ENCODE data around the gene ABCG8. TPM values are rescaled to one million over a fixed set of nuclear protein-coding genes. Genes with fewer than 3 reads are reported as not detected.

Gene ABCG8
- total RNA-seq, 2 donors from 2014 or later, result not detected

- no peak for DNase-seq
- Mint-ChIP-seq H3K9me3 (no peaks in the 10 kb centered on the region), H3K27me3 (ENCODE audit: insufficient read depth) (no peaks in the 10 kb centered on the region), H3K4me3 (no peak overlapping the region), H3K36me3 (ENCODE audit: low read depth) (peaks cover 9% of the 10 kb centered on the region), H3K4me1 (peaks cover 29% of the 10 kb centered on the region), H3K27ac (no peak overlapping the region)
- no peaks in the 10 kb centered on the region for H3K4me1 ChIP-seq (ENCODE audit: control insufficient read depth, insufficient read depth, low read length)
- H3K4me3 ChIP-seq (ENCODE audit: low read length), result no peak overlapping the region
- no peaks in the 10 kb centered on the region for H3K27me3 ChIP-seq (ENCODE audit: control insufficient read depth, insufficient read depth, low read length, poor library complexity, severe bottlenecking)
- no peak overlapping the region for H3K9ac ChIP-seq (ENCODE audit: extremely low read depth, low read length, poor library complexity, severe bottlenecking)
- no peaks in the 10 kb centered on the region for H3K9me3 ChIP-seq (ENCODE audit: control insufficient read depth, low read length)
- peaks cover 4% of the 10 kb centered on the region for H3K36me3 ChIP-seq (ENCODE audit: control insufficient read depth, insufficient read depth, low read length)
- WGBS, 2 experiments (ENCODE audit: insufficient coverage in 1 of 2, insufficient read length in 1 of 2), result 88% methylated on average over 1 of the region's 1 CpG; no CpG with 5 or more reads in 1 of the 2 experiments
- TF ChIP-seq CTCF (conservative IDR thresholded peaks at IDR 0.05), result no peak
- no peak overlapping the region for H3K27ac ChIP-seq (ENCODE audit: low read depth, low read length)
Observed at GRCh38 chr2:43803113-43803512, 35.7 kb upstream of the ABCG8 start.

- DNase-seq, result no peak
- TF ChIP-seq CTCF (conservative IDR thresholded peaks at IDR 0.05), result no peak
- H3K36me3 Mint-ChIP-seq (ENCODE audit: low read depth), result peaks cover 9% of the 10 kb centered on the region
- WGBS, 2 experiments (ENCODE audit: insufficient coverage in 1 of 2, insufficient read length in 1 of 2), result 80 to 86% methylated on average over 1 to 2 of the region's 2 CpGs
- Histone ChIP-seq H3K27ac (ENCODE audit: low read depth, low read length) (no peak overlapping the region), H3K9ac (ENCODE audit: extremely low read depth, low read length, poor library complexity, severe bottlenecking) (no peak overlapping the region), H3K4me3 (ENCODE audit: low read length) (no peak overlapping the region), H3K36me3 (ENCODE audit: control insufficient read depth, insufficient read depth, low read length) (peaks cover 4% of the 10 kb centered on the region), H3K27me3 (ENCODE audit: control insufficient read depth, insufficient read depth, low read length, poor library complexity, severe bottlenecking) (no peaks in the 10 kb centered on the region), H3K9me3 (ENCODE audit: control insufficient read depth, low read length) (no peaks in the 10 kb centered on the region), H3K4me1 (ENCODE audit: control insufficient read depth, insufficient read depth, low read length) (no peaks in the 10 kb centered on the region)
- no peak overlapping the region for H3K27ac Mint-ChIP-seq
- H3K4me3 Mint-ChIP-seq, result no peak overlapping the region
- peaks cover 29% of the 10 kb centered on the region for H3K4me1 Mint-ChIP-seq
- no peaks in the 10 kb centered on the region for H3K27me3 Mint-ChIP-seq (ENCODE audit: insufficient read depth)
- no peaks in the 10 kb centered on the region for H3K9me3 Mint-ChIP-seq
Observed at GRCh38 chr2:43806719-43807031, 32.1 kb upstream of the ABCG8 start.

- no peaks in the 10 kb centered on the region for H3K9me3 Mint-ChIP-seq
Observed at GRCh38 chr2:43810452-43810851, 28.3 kb upstream of the ABCG8 start.

More at GRCh38 chr2:43810452-43810851, 28.3 kb upstream of the ABCG8 start:
- WGBS, 2 experiments (ENCODE audit: insufficient coverage in 1 of 2, insufficient read length in 1 of 2), result 89 to 91% methylated on average over 1 to 2 of the region's 2 CpGs
- H3K4me3 Mint-ChIP-seq, result no peak overlapping the region
- TF ChIP-seq CTCF (conservative IDR thresholded peaks at IDR 0.05), result no peak
- Histone ChIP-seq H3K9me3 (ENCODE audit: control insufficient read depth, low read length) (no peaks in the 10 kb centered on the region), H3K27me3 (ENCODE audit: control insufficient read depth, insufficient read depth, low read length, poor library complexity, severe bottlenecking) (no peaks in the 10 kb centered on the region), H3K4me3 (ENCODE audit: low read length) (no peak overlapping the region), H3K27ac (ENCODE audit: low read depth, low read length) (no peak overlapping the region), H3K36me3 (ENCODE audit: control insufficient read depth, insufficient read depth, low read length) (peaks cover 3% of the 10 kb centered on the region), H3K4me1 (ENCODE audit: control insufficient read depth, insufficient read depth, low read length) (no peaks in the 10 kb centered on the region), H3K9ac (ENCODE audit: extremely low read depth, low read length, poor library complexity, severe bottlenecking) (no peak overlapping the region)
- no peak overlapping the region for H3K27ac Mint-ChIP-seq
- no peak for DNase-seq
- peaks cover 16% of the 10 kb centered on the region for H3K4me1 Mint-ChIP-seq
- H3K27me3 Mint-ChIP-seq (ENCODE audit: insufficient read depth), result no peaks in the 10 kb centered on the region
- peaks cover 5% of the 10 kb centered on the region for H3K36me3 Mint-ChIP-seq (ENCODE audit: low read depth)

Measured in endodermal cell (in vitro differentiated cells).